IPS DF 6.9 (cell line): Measurements from ENCODE around the gene SERF2.

Experiments
- DNase-seq: peaks from one replicate; pipeline ENCODE4 v3.0.0-alpha.2; 2013; ENCODE audit warnings: low read depth, low spot score
- H3K27ac ChIP-seq: one replicate; pipeline ENCODE4 v1.5.1; 2013; ENCODE audit warnings: low read length, control low read depth
- H3K27me3 ChIP-seq: 2 replicates; pipeline ENCODE4 v1.6.1; 2013; ENCODE audit warnings: mild to moderate bottlenecking, low read length; ENCODE audit not compliant: control insufficient read depth, insufficient read depth
- H3K36me3 ChIP-seq: 2 replicates; pipeline ENCODE4 v1.6.1; 2013; ENCODE audit warnings: low read length; ENCODE audit not compliant: control insufficient read depth, insufficient read depth
- H3K4me1 ChIP-seq: 2 replicates; pipeline ENCODE4 v1.6.1; 2013; ENCODE audit warnings: low read length; ENCODE audit not compliant: control insufficient read depth, insufficient read depth
- H3K4me3 ChIP-seq: 2 replicates; pipeline ENCODE4 v1.5.1; 2013; ENCODE audit warnings: mild to moderate bottlenecking, low read length
- H3K9me3 ChIP-seq: 2 replicates; pipeline ENCODE4 v1.6.1; 2013; ENCODE audit warnings: low read length, inconsistent platforms; ENCODE audit not compliant: control insufficient read depth, insufficient read depth
- WGBS: extraction: QIAGEN DNeasy Blood & Tissue Kit; methylation state at CpG from one replicate; pipeline ENCODE4 v1.1.7; 2013; ENCODE audit warnings: mixed read lengths, missing lambda C conversion rate; ENCODE audit not compliant: insufficient read length, insufficient coverage; 5-methylcytosine and 5-hydroxymethylcytosine counted together

Gene SERF2

GRCh38 chr15:43771816-43772215, 20.3 kb upstream of the SERF2 start:
- DNase-seq: no peak
- Histone ChIP-seq H3K27me3 (no peaks in the 10 kb centered on the region), H3K27ac (no peak overlapping the region), H3K9me3 (no peaks in the 10 kb centered on the region), H3K36me3 (peaks cover 24% of the 10 kb centered on the region; the same call in 1 of the 2 replicates), H3K4me1 (peaks cover 2% of the 10 kb centered on the region; the same call in 1 of the 2 replicates), H3K4me3 (no peak overlapping the region)
- no CpG with 5 or more reads among the region's 2 CpGs for WGBS

DNA sequence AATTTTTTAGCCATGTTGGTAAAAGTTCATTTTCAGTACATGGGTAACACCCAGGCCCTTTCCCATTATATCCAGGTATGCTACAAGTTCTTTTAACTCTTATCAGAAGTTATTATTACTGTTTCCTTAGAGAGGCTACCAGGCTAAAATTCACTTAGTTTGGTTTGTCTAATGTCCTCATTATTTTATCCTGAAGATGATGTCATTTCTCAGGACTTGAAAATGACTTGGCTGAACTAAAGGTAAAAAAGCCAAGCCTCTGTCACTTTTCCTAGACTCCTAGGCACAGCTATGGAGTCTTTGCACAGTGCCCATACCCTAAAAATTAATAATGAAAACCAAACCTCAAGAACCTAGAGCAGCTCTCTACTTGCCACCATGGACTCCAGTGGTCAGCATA, 19.5 kb upstream of the SERF2 start:
- Histone ChIP-seq H3K4me1 (peaks cover 4% of the 10 kb centered on the region), H3K27me3 (no peaks in the 10 kb centered on the region), H3K9me3 (no peaks in the 10 kb centered on the region), H3K36me3 (peaks cover 22% of the 10 kb centered on the region; the same call in 1 of the 2 replicates), H3K27ac (no peak overlapping the region), H3K4me3 (no peak overlapping the region)
- DNase-seq: no peak

DNA sequence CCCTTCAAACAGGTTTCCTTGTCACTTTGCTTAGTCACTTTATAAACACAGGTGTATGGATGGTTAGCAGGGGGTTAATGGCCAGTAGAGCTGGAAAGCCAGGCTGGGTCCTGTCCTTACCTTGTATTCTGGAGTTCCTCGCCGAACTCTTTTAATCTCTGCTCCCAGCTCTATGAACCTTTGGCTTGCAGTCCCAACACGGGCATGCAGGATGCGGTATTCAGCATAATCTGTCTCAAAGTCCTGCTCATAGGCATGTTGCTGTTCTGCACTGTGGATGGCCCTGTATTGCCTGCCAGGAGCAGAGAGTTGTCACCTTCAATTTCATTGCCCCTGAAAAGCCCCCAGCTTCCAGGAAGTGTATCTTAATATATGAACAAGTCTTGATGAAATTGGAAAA, 18.1 kb upstream of the SERF2 start:
- WGBS: no CpG with 5 or more reads among the region's 4 CpGs
- no peaks in the 10 kb centered on the region for H3K27me3 ChIP-seq
- H3K36me3 ChIP-seq: peaks cover 15% of the 10 kb centered on the region; the same call in 1 of the 2 replicates
- no peak overlapping the region for H3K4me3 ChIP-seq
- no peak for DNase-seq
- no peaks in the 10 kb centered on the region for H3K9me3 ChIP-seq
- H3K27ac ChIP-seq: no peak overlapping the region
- peaks cover 4% of the 10 kb centered on the region for H3K4me1 ChIP-seq

GRCh38 chr15:43775411-43775965, 16.6 kb upstream of the SERF2 start:
- Histone ChIP-seq H3K27ac (no peak overlapping the region), H3K4me3 (no peak overlapping the region; the same call in 1 of the 2 replicates), H3K36me3 (peaks cover 8% of the 10 kb centered on the region; the same call in 1 of the 2 replicates), H3K27me3 (no peaks in the 10 kb centered on the region), H3K4me1 (peaks cover 4% of the 10 kb centered on the region), H3K9me3 (no peaks in the 10 kb centered on the region)
- no CpG with 5 or more reads among the region's 1 CpG for WGBS
- no peak for DNase-seq

DNA sequence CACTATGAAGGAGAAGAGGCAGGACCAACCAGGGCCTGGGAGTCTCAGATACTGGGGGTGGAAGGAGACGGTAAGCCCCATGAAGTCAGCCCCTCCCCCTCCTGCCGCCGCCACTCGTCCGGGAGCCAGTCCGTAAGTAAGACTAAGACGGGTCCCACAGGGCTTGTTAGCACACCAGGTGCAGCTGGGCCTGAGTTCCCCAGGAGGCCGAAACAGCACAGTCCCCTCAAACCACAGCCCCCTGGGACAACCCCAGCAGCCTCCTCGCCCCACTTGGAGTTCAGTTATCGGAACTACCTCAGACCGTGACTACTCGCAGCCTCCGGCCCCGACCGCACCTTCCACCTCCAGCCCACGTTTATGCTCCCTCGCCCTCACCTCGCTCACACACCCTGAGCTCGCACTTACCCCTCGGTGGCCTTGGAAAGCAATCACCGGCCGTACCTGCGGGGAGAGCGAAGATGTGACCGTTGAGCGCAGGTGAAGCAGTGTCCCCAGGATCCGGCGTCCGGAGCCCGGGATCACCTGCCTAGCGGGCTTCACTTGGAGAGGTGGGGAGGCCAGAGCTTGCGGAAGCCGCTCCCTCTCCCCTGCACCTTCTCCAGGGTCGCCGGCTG, 15.9 kb upstream of the SERF2 start:
- Histone ChIP-seq H3K4me1 (peaks cover 4% of the 10 kb centered on the region), H3K27me3 (no peaks in the 10 kb centered on the region), H3K36me3 (peaks cover 8% of the 10 kb centered on the region; the same call in 1 of the 2 replicates), H3K4me3 (peak overlapping the region; percentile 62; the same call in 1 of the 2 replicates), H3K27ac (no peak overlapping the region), H3K9me3 (no peaks in the 10 kb centered on the region)
- WGBS: no CpG with 5 or more reads among the region's 35 CpGs
- DNase-seq: no peak

DNA sequence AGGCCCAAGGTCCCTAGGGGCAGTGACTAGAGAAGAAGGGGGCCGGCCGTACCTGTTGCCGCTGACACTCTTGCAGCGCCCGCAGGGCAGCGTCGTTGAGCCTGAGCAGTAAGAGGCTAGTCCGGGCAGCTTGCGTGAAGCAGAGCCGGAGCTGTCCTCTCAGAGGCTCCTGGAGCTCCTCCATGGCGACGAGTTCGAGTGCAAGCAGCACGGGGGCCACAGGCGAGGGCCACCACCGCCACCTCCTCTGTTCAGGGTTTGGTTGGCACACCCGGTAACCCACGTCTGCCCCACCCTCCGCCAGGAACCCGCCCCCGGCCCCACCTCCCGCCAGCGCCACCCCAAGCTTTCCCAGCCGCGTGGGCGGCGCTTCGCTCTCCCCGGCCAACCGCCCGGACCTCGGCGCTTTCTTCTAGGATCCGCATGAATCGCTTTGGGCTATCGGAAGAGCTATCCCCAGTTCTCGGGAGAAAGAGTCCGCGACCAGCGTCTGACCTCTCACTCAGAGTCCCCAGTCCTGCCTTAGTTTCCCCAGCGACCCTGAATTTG, 15.3 kb upstream of the SERF2 start, which contains the start of gene ELL3:
Gene ELL3, minus strand, starts transcription at position 249 of the 549 bp plus-strand sequence. Its CDS starts 65 bp downstream, at position 184.
- no peaks in the 10 kb centered on the region for H3K9me3 ChIP-seq
- H3K4me1 ChIP-seq: peaks cover 4% of the 10 kb centered on the region
- H3K4me3 ChIP-seq: peak within 1 kb of the TSS; percentile 62
- H3K27ac ChIP-seq: no peak within 1 kb of the TSS
- peaks cover 7% of the 10 kb centered on the region; the same call in 1 of the 2 replicates for H3K36me3 ChIP-seq
- WGBS: no CpG with 5 or more reads among the region's 41 CpGs
- no peak for DNase-seq
- H3K27me3 ChIP-seq: no peaks in the 10 kb centered on the region

DNA sequence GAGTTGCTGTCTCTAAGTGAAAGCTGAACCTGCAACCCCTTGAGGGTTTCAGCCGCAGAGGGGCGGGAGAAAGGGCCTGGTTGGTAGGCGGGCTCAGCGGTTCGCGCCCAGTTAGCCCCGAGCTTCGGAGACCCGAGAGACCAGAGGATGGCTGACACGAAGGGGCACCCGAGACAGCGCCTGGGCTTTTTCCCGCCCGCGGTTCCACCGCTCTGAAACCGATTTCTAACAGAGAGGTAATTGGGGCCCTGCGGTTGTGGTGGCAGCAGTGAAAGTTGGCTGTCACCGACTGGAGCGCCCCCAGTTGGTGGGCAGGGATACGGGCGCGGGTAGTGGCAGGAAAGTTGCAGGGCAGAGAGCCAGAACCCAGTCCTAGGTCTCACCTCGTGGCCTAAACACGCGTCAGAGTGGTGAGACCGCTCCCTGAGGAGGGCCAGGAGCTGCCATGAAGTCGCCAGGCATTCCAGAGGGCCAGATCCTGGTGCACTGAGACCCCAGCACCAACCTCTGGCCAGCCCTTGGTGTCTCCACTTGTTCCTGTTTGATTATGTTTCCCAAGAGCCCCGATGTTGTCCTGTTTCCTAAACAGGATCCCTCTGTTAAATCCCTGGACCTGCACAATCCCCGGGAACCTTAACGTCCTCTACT, 14.7 kb upstream of the SERF2 start:
- Histone ChIP-seq H3K27me3 (no peaks in the 10 kb centered on the region), H3K4me3 (peak overlapping the region; percentile 62), H3K4me1 (peaks cover 4% of the 10 kb centered on the region), H3K36me3 (0 out of 2 replicates have a peak, but pooled peaks cover 5% of the 10 kb centered on the region), H3K27ac (no peak overlapping the region), H3K9me3 (no peaks in the 10 kb centered on the region)
- no peak for DNase-seq
- whole genome bisulfite sequencing: 100% methylated on average over 2 of the region's 31 CpGs

DNA sequence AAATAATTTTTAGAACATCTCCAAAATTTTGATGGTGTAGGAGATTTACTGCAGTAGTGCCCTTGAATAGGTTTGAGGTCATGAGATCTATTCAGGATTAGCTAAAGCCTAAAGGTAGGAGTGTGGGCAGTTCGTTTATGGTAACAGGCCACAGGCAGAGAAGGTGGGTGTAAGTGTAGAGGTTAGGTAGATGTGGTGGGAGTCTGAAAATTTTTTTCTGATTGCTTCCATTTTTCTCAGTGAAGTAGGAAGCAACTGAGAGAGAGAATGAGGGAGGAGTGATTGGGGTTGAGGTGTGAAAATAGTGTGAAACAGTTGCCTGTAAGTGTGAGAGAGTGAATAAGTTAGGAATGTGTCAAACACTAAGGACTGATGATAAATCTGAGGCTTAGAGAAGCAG, 13.1 kb upstream of the SERF2 start:
- DNase-seq: no peak
- no peak overlapping the region for H3K4me3 ChIP-seq
- H3K4me1 ChIP-seq: peaks cover 4% of the 10 kb centered on the region
- no CpG with 5 or more reads among the region's 1 CpG for WGBS
- no peaks in the 10 kb centered on the region for H3K9me3 ChIP-seq
- H3K27me3 ChIP-seq: no peaks in the 10 kb centered on the region
- 0 out of 2 replicates have a peak, but pooled peaks cover under 1% of the 10 kb centered on the region for H3K36me3 ChIP-seq
- no peak overlapping the region for H3K27ac ChIP-seq

DNA sequence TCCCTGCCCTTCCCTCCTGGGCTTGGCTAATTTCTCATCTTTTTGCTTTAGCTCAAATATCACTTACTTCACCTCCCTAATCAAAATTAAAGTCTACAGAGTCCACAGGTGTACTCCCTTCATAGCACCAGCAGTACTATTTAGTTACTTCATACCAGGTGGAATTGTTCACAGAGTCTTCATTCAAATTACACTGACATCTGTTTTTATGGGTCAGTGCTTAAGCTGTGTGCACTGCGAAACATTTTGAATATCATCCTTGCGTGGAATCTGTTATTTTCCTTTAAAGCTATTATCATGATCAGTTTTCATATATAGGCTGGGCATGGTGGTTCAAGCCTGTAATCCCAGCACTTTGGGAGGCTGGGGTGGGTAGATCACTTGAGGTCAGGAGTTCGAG, 2.7 kb upstream of the SERF2 start:
- Histone ChIP-seq H3K27me3 (no peaks in the 10 kb centered on the region), H3K4me3 (no peak overlapping the region), H3K4me1 (peaks cover 4% of the 10 kb centered on the region; the same call in 1 of the 2 replicates), H3K27ac (no peak overlapping the region), H3K9me3 (no peaks in the 10 kb centered on the region), H3K36me3 (peaks cover 6% of the 10 kb centered on the region)
- no CpG with 5 or more reads among the region's 3 CpGs for WGBS
- no peak for DNase-seq

DNA sequence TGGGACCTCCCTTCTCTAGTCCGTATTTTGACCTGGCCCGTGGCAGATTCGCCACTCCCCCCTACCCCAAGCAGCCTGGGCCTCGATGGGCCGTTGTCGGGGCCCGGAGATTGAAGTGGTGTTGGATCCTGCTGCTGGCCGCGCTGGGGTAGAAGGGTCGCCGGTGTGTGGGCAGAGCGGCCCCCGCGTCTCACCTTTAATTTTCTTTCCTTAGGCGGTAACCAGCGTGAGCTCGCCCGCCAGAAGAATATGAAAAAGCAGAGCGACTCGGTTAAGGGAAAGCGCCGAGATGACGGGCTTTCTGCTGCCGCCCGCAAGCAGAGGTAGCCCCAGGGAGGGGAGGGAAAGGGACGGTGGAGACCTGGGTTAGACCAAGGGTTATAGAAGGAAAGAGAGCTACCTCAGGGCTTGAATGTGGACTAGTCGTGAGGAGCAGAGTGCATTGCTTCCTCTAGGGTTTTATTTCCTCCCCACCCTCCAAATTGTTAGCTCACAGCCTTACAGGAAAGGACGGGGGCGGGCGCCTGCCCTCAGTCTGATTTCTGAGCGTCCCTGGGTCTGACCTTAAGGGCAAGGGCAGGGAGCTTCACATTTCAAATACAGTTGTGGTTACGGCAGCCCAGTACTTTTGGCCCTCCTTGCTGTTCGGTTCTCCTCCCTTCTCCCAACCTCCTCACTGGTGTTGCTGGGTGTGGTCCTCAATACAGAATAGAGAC, 799 bp downstream of the SERF2 start:
- H3K4me1 ChIP-seq: peaks cover 11% of the 10 kb centered on the region; the same call in 1 of the 2 replicates
- H3K27me3 ChIP-seq: no peaks in the 10 kb centered on the region
- no CpG with 5 or more reads among the region's 33 CpGs for WGBS
- H3K9me3 ChIP-seq: no peaks in the 10 kb centered on the region
- H3K36me3 ChIP-seq: peaks cover 17% of the 10 kb centered on the region
- no peak overlapping the region for H3K27ac ChIP-seq
- peak overlapping the region; percentile 84 for H3K4me3 ChIP-seq
- no peak for DNase-seq
